ENCODE results near the gene FAM50A. TPM values are rescaled to one million over a fixed set of nuclear protein-coding genes. Genes with fewer than 3 reads are reported as not detected.

Gene FAM50A
- total RNA-seq, 4 donors from 2014 or later = 15.9 to 27.3 (median 19.6) TPM

GRCh38 chrX:154408659-154409221, 35.2 kb upstream of the FAM50A start:
- 17 to 36% methylated on average over 4 to 7 of the region's 10 CpGs for WGBS, 2 donors
- H3K4me1 ChIP-seq = peaks cover 0 to 47% (median 5%) of the 10 kb centered on the region in 3 donors
- TF ChIP-seq POLR2A (IDR thresholded peaks at IDR 0.05) (no peak), CTCF (IDR thresholded peaks at IDR 0.05) (no peak)
- intact Hi-C loops (cut with DNase I) = no loop called here
- peaks cover 0 to 6% (median 0%) of the 10 kb centered on the region in 3 donors for H3K36me3 ChIP-seq
- H3K27me3 ChIP-seq = no peaks in the 10 kb centered on the region
- peak overlapping the region; percentile 20 to 57 (median 36) for H3K4me3 ChIP-seq
- DNase-seq = no peak
- H3K9me3 ChIP-seq = no peaks in the 10 kb centered on the region
- peak overlapping the region; percentile 76 to 97 (median 86) for H3K27ac ChIP-seq

GRCh38 chrX:154409222-154409871, 34.6 kb upstream of the FAM50A start, which contains the start of gene DNASE1L1:
Gene DNASE1L1, minus strand, starts transcription at chrX:154409254. Its CDS starts 3,686 bp downstream, at chrX:154405568.
- 33 to 60% methylated on average over 2 of the region's 26 CpGs for WGBS, 2 donors

GRCh38 chrX:154411981-154412340, 32.0 kb upstream of the FAM50A start:
- intact Hi-C loops (cut with DNase I) = no loop called here
- DNase-seq = no peak
- H3K4me1 ChIP-seq = peaks cover 0 to 47% (median 5%) of the 10 kb centered on the region in 3 donors
- no peaks in the 10 kb centered on the region for H3K27me3 ChIP-seq
- no peaks in the 10 kb centered on the region for H3K9me3 ChIP-seq
- H3K27ac ChIP-seq = peak overlapping the region; percentile 90 to 97 (median 96)
- TF ChIP-seq CTCF (IDR thresholded peaks at IDR 0.05) = no peak
- TF ChIP-seq POLR2A (IDR thresholded peaks at IDR 0.05) = peak in 2 of 4 donors; percentile 24 to 45
- no CpG with 5 or more reads among the region's 29 CpGs for WGBS, 2 donors
- peaks cover 0 to 19% (median 0%) of the 10 kb centered on the region in 3 donors for H3K36me3 ChIP-seq
- peak overlapping the region; percentile 56 to 87 (median 82) for H3K4me3 ChIP-seq

More at GRCh38 chrX:154409222-154409871, 34.6 kb upstream of the FAM50A start, which contains the start of gene DNASE1L1:
- H3K27ac ChIP-seq = peak within 1 kb of the TSS; percentile 76 to 97 (median 86)
- H3K4me1 ChIP-seq = peaks cover 0 to 47% (median 5%) of the 10 kb centered on the region in 3 donors
- no peak for DNase-seq
- H3K9me3 ChIP-seq = no peaks in the 10 kb centered on the region
- peak within 1 kb of the TSS; percentile 20 to 57 (median 36) for H3K4me3 ChIP-seq
- intact Hi-C loops (cut with DNase I) = no loop called here
- H3K27me3 ChIP-seq = no peaks in the 10 kb centered on the region
- TF ChIP-seq POLR2A (IDR thresholded peaks at IDR 0.05) (peak in 1 of 4 donors; percentile 37), CTCF (IDR thresholded peaks at IDR 0.05) (no peak)
- H3K36me3 ChIP-seq = peaks cover 0 to 10% (median 0%) of the 10 kb centered on the region in 3 donors

- 35% methylated on average over 2 of the region's 4 CpGs; no CpG with 5 or more reads in 1 of the 2 donors for WGBS, 2 donors
- Histone ChIP-seq H3K36me3 (peaks cover 0 to 19% (median 0%) of the 10 kb centered on the region in 3 donors), H3K27ac (peak overlapping the region; percentile 90 to 97 (median 96)), H3K4me3 (peak overlapping the region; percentile 56 to 87 (median 82)), H3K9me3 (no peaks in the 10 kb centered on the region), H3K27me3 (no peaks in the 10 kb centered on the region), H3K4me1 (peaks cover 0 to 47% (median 5%) of the 10 kb centered on the region in 3 donors)
- no peak for DNase-seq
- TF ChIP-seq POLR2A (IDR thresholded peaks at IDR 0.05) (peak in 2 of 4 donors; percentile 9 to 12), CTCF (IDR thresholded peaks at IDR 0.05) (no peak)
- intact Hi-C loops (cut with DNase I) = no loop called here
Observed at GRCh38 chrX:154412468-154412867, 31.5 kb upstream of the FAM50A start.

GRCh38 chrX:154413142-154413541, 30.8 kb upstream of the FAM50A start:
- Histone ChIP-seq H3K27ac (peak overlapping the region; percentile 90 to 97 (median 96)), H3K4me1 (peaks cover 0 to 43% (median 5%) of the 10 kb centered on the region in 3 donors), H3K9me3 (no peaks in the 10 kb centered on the region), H3K4me3 (no peak overlapping the region), H3K27me3 (no peaks in the 10 kb centered on the region), H3K36me3 (peaks cover 0 to 19% (median 0%) of the 10 kb centered on the region in 3 donors)
- no peak for DNase-seq
- TF ChIP-seq POLR2A (IDR thresholded peaks at IDR 0.05) (no peak), CTCF (IDR thresholded peaks at IDR 0.05) (no peak)
- 100% methylated on average over 1 of the region's 8 CpGs; no CpG with 5 or more reads in 1 of the 2 donors for WGBS, 2 donors
- intact Hi-C loops (cut with DNase I) = no loop called here

All from esophagus squamous epithelium (tissue), 5 donors.